Panc1 (cell line): ENCODE measurements around the gene DRC3. TPM values are rescaled to one million over a fixed set of nuclear protein-coding genes. Genes with fewer than 3 reads are reported as not detected.

ENCODE experiments used
- ATAC-seq: fragments of 200-7000 bp; cut with Tn5 transposase; 2 replicates; pipeline ENCODE4 v1.9.1; 2020; ENCODE audit warnings: mild to moderate bottlenecking, moderate library complexity
- BruUV-seq: library from RNA; stranded (reverse); fragments of 400-500 nt; replicated peaks from 2 replicates; lab custom pipeline; 2021; lab: Mats Ljungman, UMichigan
- CTCF ChIA-PET: fragments of 300-600 bp; sonication (Branson Sonifier 250); formaldehyde crosslinking; loops from one replicate; lab custom pipeline; 2022; ENCODE audit warnings: antibody characterized with exemption; lab: Charles Lee
- POLR2A ChIA-PET: fragments of 300-600 bp; sonication (Branson Sonifier 250); formaldehyde crosslinking; loops from one replicate; lab custom pipeline; 2022; ENCODE audit warnings: antibody characterized with exemption; lab: Charles Lee
- DNase-seq: peaks from one replicate; pipeline ENCODE4 v3.0.0-alpha.2; 2010; ENCODE audit warnings: low read depth, low spot score
- H3K27ac ChIP-seq: 2 replicates; pipeline ENCODE4 v1.5.1; 2011; ENCODE audit warnings: mild to moderate bottlenecking, low read length, inconsistent platforms
- H3K27me3 ChIP-seq: fragments of 200-500 bp; sonication (Bioruptor generic); 2 replicates; pipeline ENCODE4 v1.6.0; 2014; ENCODE audit warnings: low read length, inconsistent platforms; ENCODE audit not compliant: control insufficient read depth, insufficient read depth
- H3K36me3 ChIP-seq: fragments of 200-500 bp; sonication (Bioruptor generic); 2 replicates; pipeline ENCODE4 v1.5.1; 2014; ENCODE audit warnings: inconsistent platforms, mild to moderate bottlenecking, low read length, moderate library complexity; ENCODE audit not compliant: control insufficient read depth, insufficient read depth
- H3K4me1 ChIP-seq: 2 replicates; pipeline ENCODE4 v1.5.1; 2011; ENCODE audit warnings: inconsistent platforms, mild to moderate bottlenecking, low read length, moderate library complexity; ENCODE audit not compliant: control insufficient read depth, insufficient read depth
- H3K4me3 ChIP-seq, 2 experiments: 2 replicates each; pipeline ENCODE4 v1.5.1; 2011 to 2012; ENCODE audit warnings: low read depth in 2 of 2, low read length in 2 of 2, mild to moderate bottlenecking in 2 of 2, inconsistent platforms in 1 of 2, moderate library complexity in 1 of 2
- H3K9me3 ChIP-seq: fragments of 200-500 bp; sonication (Bioruptor generic); 2 replicates; pipeline ENCODE4 v1.5.1; 2014; ENCODE audit warnings: low read depth, mild to moderate bottlenecking, inconsistent platforms, low read length, moderate library complexity; ENCODE audit not compliant: control insufficient read depth, insufficient read depth
- POLR2AphosphoS5 ChIP-seq: IDR thresholded peaks from 2 replicates; pipeline ENCODE4 v1.6.1; 2012; ENCODE audit warnings: mild to moderate bottlenecking, low read depth, low read length, moderate library complexity
- SIN3A ChIP-seq: IDR thresholded peaks from 2 replicates; pipeline ENCODE4 v1.6.1; 2012; ENCODE audit warnings: low read depth, mild to moderate bottlenecking, low read length, moderate library complexity, borderline replicate concordance; ENCODE audit not compliant: insufficient read depth
- TCF7L2 ChIP-seq: IDR thresholded peaks from 2 replicates; pipeline ENCODE4 v1.6.1; 2011; ENCODE audit warnings: mild to moderate bottlenecking, low read depth, low read length, inconsistent platforms
- in situ Hi-C: cut with HindIII; loops from 2 replicates; pipeline ENCODE4 v1.10.0; 2016; ENCODE audit warnings: low sequenced_read_pairs, low pct_unique_long_range_greater_than_20kb
- intact Hi-C: fragments of 100-400 bp; cut with micrococcal nuclease; formaldehyde crosslinking; loops from one replicate; pipeline ENCODE4 v1.10.0; 2022; ENCODE audit not compliant: unreplicated experiment
- total RNA-seq: library from RNA; stranded (reverse); gene quantifications from one replicate; pipeline ENCODE4 v1.2.1, GENCODE V29; 2021; ENCODE audit not compliant: unreplicated experiment
- TF ChIP-seq, protein P1 (sequence below): fragments of 450-650 bp; IDR thresholded peaks from 2 replicates; pipeline ENCODE4 v1.5.1; 2017; ENCODE audit warnings: mild to moderate bottlenecking
- TF ChIP-seq, protein P2 (sequence below), 2 experiments: IDR thresholded peaks; 2 replicates each; pipeline ENCODE4 v1.6.1; 2011 to 2012; ENCODE audit warnings: low read depth in 2 of 2, control low read depth in 1 of 2, low read length in 1 of 2, mild to moderate bottlenecking in 1 of 2, moderate library complexity in 1 of 2; ENCODE audit not compliant: insufficient read depth in 1 of 2

DRC3 gene
- total RNA-seq, 1 experiment from 2014 or later = 3.6 TPM

DNA sequence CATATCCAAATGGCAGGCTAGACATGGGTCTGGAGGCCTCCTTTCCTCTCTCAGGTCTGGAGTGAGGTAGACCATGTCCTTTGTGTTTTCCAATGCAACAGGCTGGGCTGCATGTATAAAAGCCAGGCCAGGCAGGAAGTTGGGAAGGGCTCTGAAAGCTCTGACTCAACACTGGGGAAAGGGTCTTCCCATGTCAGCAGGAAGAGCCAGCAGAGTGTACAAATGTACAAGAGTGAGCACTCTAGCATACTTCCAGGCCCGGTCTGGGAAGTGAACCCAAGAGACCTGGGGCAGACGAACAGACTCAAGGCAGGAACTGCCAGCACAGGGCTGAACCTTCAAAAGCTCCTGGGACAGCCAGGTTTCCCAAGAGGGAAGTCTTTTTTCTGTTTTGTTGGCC, 59.3 kb downstream of the DRC3 start:
- POLR2A ChIA-PET = no interaction called here
- no peak for DNase-seq
- in situ Hi-C loops = no loop called here

DNA sequence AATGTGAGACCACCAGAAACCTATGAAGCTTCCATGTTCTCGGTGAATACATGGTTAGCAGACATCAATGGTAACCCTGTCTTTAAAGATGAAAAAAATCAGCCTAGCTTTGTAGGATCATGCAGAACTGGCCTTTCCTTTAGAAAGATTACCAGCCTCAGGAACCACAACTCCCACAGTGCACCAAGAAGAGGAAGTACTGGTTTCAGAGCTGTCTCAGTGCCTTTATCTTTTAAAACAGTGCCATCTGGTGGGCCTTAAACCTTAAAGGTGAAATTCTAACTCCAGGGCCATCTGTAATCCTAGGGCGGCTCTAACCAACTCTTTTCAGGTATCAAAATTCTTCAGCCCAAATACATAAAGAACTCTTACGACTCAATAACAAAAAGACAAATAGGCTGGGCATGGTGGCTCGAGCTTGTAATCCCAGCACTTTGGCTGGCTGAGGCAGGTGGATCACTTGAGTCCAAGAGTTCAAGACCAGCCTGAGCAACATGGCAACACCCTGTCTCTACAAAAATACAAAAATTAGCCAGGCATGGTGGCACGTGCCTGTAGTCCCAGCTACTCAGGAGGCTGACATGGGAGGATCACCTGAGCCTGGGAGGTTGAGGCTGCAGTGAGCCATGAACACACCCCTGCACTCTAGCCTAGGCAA, 60.9 kb downstream of the DRC3 start:
- Histone ChIP-seq H3K36me3 (no peaks in the 10 kb centered on the region; the same call in 1 of the 2 replicates), H3K9me3 (no peaks in the 10 kb centered on the region), H3K27me3 (no peaks in the 10 kb centered on the region), H3K27ac (no peak overlapping the region), H3K4me3 (no peak overlapping the region), H3K4me1 (peaks cover 7% of the 10 kb centered on the region)
- CTCF ChIA-PET = interaction anchor here (0.6 to 1.2 kb wide), 2 partner anchors 35 to 112 kb away, joined by 3 to 4 read pairs; no protein-coding TSS in a partner anchor
- DNase-seq (peak; percentile 68), ATAC-seq (peak; percentile 96)
- BruUV-seq = no TSS peak
- POLR2A ChIA-PET = no interaction called here
- intact Hi-C loops = loop anchor here (2.0 to 10.0 kb wide), 2 partner anchors 143 to 209 kb away; no protein-coding TSS in a partner anchor
- in situ Hi-C loops = no loop called here
- TF ChIP-seq, protein P1, sequence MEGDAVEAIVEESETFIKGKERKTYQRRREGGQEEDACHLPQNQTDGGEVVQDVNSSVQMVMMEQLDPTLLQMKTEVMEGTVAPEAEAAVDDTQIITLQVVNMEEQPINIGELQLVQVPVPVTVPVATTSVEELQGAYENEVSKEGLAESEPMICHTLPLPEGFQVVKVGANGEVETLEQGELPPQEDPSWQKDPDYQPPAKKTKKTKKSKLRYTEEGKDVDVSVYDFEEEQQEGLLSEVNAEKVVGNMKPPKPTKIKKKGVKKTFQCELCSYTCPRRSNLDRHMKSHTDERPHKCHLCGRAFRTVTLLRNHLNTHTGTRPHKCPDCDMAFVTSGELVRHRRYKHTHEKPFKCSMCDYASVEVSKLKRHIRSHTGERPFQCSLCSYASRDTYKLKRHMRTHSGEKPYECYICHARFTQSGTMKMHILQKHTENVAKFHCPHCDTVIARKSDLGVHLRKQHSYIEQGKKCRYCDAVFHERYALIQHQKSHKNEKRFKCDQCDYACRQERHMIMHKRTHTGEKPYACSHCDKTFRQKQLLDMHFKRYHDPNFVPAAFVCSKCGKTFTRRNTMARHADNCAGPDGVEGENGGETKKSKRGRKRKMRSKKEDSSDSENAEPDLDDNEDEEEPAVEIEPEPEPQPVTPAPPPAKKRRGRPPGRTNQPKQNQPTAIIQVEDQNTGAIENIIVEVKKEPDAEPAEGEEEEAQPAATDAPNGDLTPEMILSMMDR = peak; percentile 29
- TF ChIP-seq SIN3A = no peak

More for the DNA sequence above, 59.3 kb downstream of the DRC3 start:
- intact Hi-C loops = loop anchor here (2.0 to 10.0 kb wide), 2 partner anchors 141 to 207 kb away; no protein-coding TSS in a partner anchor
- no peaks in the 10 kb centered on the region for H3K9me3 ChIP-seq
- CTCF ChIA-PET = no interaction called here
- no peak overlapping the region for H3K4me3 ChIP-seq
- 0 out of 2 replicates have a peak overlapping the region, but pooled peaks have one; percentile 7 for H3K27ac ChIP-seq
- no peaks in the 10 kb centered on the region for H3K4me1 ChIP-seq
- no peaks in the 10 kb centered on the region for H3K36me3 ChIP-seq
- no peaks in the 10 kb centered on the region for H3K27me3 ChIP-seq
- TF ChIP-seq, protein P1 = no peak
- BruUV-seq = no TSS peak
- ATAC-seq = no peak

DNA sequence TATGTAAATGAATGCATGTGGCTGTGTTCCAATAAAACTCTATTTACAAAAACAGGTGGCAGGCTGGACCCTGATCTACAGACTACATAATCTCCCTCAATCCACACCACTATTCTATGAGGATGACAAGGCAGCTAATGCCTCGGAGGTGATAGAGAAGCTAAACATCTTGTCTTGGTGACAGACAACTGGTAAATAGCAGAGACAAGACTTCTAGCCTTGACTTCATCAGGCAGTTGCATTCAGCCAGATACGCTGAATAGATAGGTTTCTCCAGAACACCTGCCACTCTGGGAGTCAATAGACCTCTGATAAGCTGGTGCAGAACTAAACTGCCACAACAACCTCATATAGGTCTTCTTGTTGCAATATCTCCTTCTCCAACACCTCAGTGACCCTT, 63.0 kb downstream of the DRC3 start:
- Histone ChIP-seq H3K4me1 (peaks cover 13% of the 10 kb centered on the region), H3K4me3 (no peak overlapping the region), H3K36me3 (no peaks in the 10 kb centered on the region; the same call in 1 of the 2 replicates), H3K27ac (no peak overlapping the region), H3K9me3 (no peaks in the 10 kb centered on the region), H3K27me3 (no peaks in the 10 kb centered on the region)
- POLR2A ChIA-PET = no interaction called here
- DNase-seq (no peak), ATAC-seq (no peak)
- no TSS peak for BruUV-seq
- in situ Hi-C loops (no loop called here), intact Hi-C loops (loop anchor here (10.0 kb wide), 1 partner anchor 211 kb away; no protein-coding TSS in a partner anchor)
- CTCF ChIA-PET = no interaction called here
- TF ChIP-seq TCF7L2 (no peak), POLR2AphosphoS5 (no peak), SIN3A (no peak)
- TF ChIP-seq, protein P2, sequence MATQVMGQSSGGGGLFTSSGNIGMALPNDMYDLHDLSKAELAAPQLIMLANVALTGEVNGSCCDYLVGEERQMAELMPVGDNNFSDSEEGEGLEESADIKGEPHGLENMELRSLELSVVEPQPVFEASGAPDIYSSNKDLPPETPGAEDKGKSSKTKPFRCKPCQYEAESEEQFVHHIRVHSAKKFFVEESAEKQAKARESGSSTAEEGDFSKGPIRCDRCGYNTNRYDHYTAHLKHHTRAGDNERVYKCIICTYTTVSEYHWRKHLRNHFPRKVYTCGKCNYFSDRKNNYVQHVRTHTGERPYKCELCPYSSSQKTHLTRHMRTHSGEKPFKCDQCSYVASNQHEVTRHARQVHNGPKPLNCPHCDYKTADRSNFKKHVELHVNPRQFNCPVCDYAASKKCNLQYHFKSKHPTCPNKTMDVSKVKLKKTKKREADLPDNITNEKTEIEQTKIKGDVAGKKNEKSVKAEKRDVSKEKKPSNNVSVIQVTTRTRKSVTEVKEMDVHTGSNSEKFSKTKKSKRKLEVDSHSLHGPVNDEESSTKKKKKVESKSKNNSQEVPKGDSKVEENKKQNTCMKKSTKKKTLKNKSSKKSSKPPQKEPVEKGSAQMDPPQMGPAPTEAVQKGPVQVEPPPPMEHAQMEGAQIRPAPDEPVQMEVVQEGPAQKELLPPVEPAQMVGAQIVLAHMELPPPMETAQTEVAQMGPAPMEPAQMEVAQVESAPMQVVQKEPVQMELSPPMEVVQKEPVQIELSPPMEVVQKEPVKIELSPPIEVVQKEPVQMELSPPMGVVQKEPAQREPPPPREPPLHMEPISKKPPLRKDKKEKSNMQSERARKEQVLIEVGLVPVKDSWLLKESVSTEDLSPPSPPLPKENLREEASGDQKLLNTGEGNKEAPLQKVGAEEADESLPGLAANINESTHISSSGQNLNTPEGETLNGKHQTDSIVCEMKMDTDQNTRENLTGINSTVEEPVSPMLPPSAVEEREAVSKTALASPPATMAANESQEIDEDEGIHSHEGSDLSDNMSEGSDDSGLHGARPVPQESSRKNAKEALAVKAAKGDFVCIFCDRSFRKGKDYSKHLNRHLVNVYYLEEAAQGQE (IDR thresholded peaks at IDR 0.05; ENCODE audit: insufficient read depth in 1 of 2, low read depth in 2 of 2, low read length in 1 of 2) = no peak
- TF ChIP-seq, protein P1 = no peak
